GM12874 (cell line): Measurements from ENCODE around the gene LAMA2.

Experiments used
- CTCF ChIP-seq: IDR thresholded peaks from 2 replicates; pipeline ENCODE4 v1.5.1; 2011; ENCODE audit warnings: low read depth, mild to moderate bottlenecking, control low read depth, low read length, moderate library complexity; ENCODE audit not compliant: insufficient read depth

The LAMA2 gene

DNA sequence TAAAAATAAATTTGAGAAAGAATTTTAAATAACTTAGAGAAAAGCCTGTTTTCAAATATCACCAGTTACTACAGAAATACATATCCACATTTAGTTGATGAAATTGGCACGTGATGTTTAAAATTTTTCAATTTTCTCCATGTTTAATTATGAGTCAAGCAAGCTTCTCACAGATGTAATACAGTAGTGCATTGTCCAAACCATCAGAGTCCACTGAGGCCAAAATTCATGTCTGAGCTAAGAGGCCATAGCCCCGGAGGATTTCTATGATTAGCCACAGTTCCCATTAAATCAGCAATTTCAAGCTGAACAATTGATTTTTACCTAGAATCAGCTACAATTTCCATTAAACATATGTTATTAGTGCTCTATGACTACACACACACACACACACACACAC, 387.0 kb downstream of the LAMA2 start:
- TF ChIP-seq CTCF, result no peak

DNA sequence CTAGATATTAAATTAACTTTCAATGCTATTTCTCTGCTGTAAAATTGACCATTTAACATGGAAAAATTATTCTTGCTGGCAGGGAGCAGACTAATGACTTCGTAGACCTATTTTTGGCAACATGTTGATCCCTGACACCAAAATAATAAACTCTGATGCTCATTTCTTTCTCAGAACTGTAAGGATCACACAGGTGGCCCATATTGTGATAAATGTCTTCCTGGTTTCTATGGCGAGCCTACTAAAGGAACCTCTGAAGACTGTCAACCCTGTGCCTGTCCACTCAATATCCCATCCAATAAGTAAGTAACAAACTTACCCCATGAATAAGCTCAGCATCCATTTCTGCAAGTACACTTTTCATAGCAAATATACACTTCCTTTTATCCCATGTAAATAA, 387.5 kb downstream of the LAMA2 start:
- no peak for TF ChIP-seq CTCF

DNA sequence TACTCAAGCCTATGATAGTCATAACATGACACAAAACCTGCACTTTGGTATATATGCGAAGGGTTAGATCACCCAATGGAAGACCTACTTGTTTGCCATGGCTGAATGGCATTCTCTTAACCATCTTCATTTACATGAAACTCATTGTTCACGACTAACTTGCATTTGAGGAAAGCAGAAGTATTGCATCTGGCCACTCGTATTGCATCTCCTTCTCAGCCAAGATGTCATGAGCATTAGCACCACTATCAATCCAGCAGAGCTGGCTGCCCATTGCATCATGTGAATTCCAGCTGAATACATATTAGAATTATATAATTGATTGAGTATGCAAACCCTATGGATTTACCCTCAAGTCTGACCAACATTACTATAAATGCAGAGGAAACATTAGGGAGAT, 390.2 kb downstream of the LAMA2 start:
- TF ChIP-seq CTCF, result no peak

- no peak for TF ChIP-seq CTCF
Observed at GRCh38 chr6:129276461-129276860, 393.5 kb downstream of the LAMA2 start.

GRCh38 chr6:129276986-129277385, 394.0 kb downstream of the LAMA2 start:
- TF ChIP-seq CTCF, result no peak

DNA sequence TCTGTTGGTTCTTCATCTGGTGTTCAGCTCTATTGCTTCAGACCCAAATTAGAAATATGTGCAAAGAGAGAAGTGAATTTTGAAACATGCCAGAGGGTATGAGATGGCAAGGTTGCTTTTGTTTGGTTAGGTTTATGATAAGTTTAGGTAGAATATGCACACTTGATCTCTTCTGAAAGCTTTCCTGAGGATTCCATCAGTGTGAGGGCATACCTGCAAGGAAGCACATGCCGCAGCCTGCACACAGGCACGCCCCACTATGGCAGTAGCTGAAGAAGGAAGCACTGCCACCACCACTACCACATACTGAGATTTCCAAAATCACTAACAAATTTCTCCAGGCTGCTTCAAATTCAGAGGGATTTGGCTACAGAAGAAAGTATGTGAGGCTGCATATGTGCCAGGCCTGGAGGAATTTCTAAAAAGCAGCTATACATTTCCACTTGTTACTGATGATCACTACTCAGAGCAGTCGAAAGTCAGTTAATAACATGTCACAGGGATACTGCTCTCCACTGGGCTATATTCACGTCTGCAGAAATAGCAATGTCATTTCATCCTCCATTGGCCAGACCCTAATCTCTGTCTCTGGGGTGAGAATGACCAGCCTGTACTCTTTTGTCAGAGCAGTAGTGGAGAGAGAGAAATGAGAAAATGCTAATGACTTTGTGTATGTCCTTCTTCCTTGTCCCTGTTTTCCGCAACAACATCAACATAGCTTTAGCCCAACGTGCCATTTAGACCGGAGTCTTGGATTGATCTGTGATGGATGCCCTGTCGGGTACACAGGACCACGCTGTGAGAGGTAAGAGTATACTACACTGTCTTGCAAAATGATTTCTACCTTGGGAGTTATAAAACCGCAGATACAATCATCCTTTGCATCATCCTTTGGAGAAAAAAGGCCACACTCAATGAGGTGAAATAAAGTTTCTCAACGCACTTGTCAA, 396.7 kb downstream of the LAMA2 start:
- TF ChIP-seq CTCF, result no peak

DNA sequence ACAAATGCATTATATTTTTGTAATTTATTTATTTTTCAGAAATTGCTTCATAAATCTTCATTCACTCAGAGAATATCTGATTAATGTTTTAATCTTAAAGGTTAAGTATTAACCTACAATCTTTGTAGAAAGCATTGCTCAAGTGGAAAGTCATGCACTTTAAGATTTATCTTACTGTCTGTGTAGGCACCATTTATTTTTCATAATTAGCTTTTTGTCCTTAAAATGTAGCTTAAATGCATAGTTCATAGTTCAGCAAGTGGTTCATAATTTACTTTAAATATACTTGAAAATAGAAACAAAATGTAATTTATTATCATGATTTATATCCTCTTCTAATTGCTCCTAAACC, 397.3 kb downstream of the LAMA2 start:
- TF ChIP-seq CTCF, result no peak
